WTC11 (cell line): ENCODE measurements around the gene CHRNB4. TPM values are rescaled to one million over a fixed set of nuclear protein-coding genes. Genes with fewer than 3 reads are reported as not detected.

ENCODE experiments used
- ATAC-seq: fragments of 200-7000 bp; cut with Tn5 transposase; 2 replicates; pipeline ENCODE4 v1.10.0; 2021; ENCODE audit warnings: mild to moderate bottlenecking, moderate library complexity
- CTCF ChIA-PET: fragments of 300-600 bp; sonication (Branson Sonifier 250); formaldehyde crosslinking; loops from one replicate; lab custom pipeline; 2021; ENCODE audit warnings: antibody characterized with exemption; lab: Charles Lee
- POLR2A ChIA-PET: fragments of 350-600 bp; sonication (Branson Sonifier 250); formaldehyde crosslinking; loops from one replicate; lab custom pipeline; 2021; ENCODE audit warnings: antibody characterized with exemption; lab: Charles Lee
- DNase-seq: peaks from one replicate; pipeline ENCODE4 v3.0.0; 2021; ENCODE audit warnings: low spot score
- H3K27ac Mint-ChIP-seq: 2 replicates; pipeline ENCODE4 v1.8.0; 2021; ENCODE audit warnings: mixed read lengths
- H3K27me3 Mint-ChIP-seq: 2 replicates; pipeline ENCODE4 v1.8.0; 2021; ENCODE audit warnings: low read depth, mild to moderate bottlenecking, moderate library complexity, mixed read lengths
- H3K36me3 Mint-ChIP-seq: 2 replicates; pipeline ENCODE4 v1.8.0; 2021; ENCODE audit warnings: mixed read lengths
- H3K4me1 Mint-ChIP-seq: 2 replicates; pipeline ENCODE4 v1.8.0; 2022; ENCODE audit warnings: mixed read lengths
- H3K4me3 Mint-ChIP-seq: 2 replicates; pipeline ENCODE4 v1.8.0; 2021; ENCODE audit warnings: mild to moderate bottlenecking, moderate library complexity, mixed read lengths
- H3K9me3 Mint-ChIP-seq: 2 replicates; pipeline ENCODE4 v1.8.0; 2021; ENCODE audit warnings: mixed read lengths
- ATF2 ChIP-seq: sonication (generic); formaldehyde crosslinking; IDR thresholded peaks from 2 replicates; pipeline ENCODE4 v1.8.1; 2022; ENCODE audit warnings: low read depth, missing genetic modification reagents, borderline replicate concordance
- CDX4 ChIP-seq: fragments of 250-450 bp; sonication (Bioruptor Pico); IDR thresholded peaks from 2 replicates; pipeline ENCODE4 v1.9.0; 2021; ENCODE audit warnings: moderate library complexity, mild to moderate bottlenecking, inconsistent platforms, borderline replicate concordance
- ESRRA ChIP-seq: sonication (generic); formaldehyde crosslinking; IDR thresholded peaks from 2 replicates; pipeline ENCODE4 v1.8.1; 2022; ENCODE audit warnings: mild to moderate bottlenecking, missing genetic modification reagents, borderline replicate concordance
- GTF2I ChIP-seq: fragments of 250-450 bp; sonication (Bioruptor Pico); conservative IDR thresholded peaks from 2 replicates; pipeline ENCODE4 v1.4.0; 2021; ENCODE audit warnings: mild to moderate bottlenecking
- JAZF1 ChIP-seq: fragments of 250-450 bp; sonication (Bioruptor Pico); IDR thresholded peaks from 2 replicates; pipeline ENCODE4 v1.9.0; 2021; ENCODE audit warnings: moderate library complexity, mild to moderate bottlenecking, inconsistent platforms
- MLX ChIP-seq: sonication (generic); formaldehyde crosslinking; IDR thresholded peaks from 2 replicates; pipeline ENCODE4 v1.8.1; 2023; ENCODE audit warnings: mild to moderate bottlenecking, missing genetic modification reagents, moderate library complexity
- NR2C2 ChIP-seq: sonication (generic); formaldehyde crosslinking; IDR thresholded peaks from 2 replicates; pipeline ENCODE4 v1.8.0; 2022; ENCODE audit warnings: mild to moderate bottlenecking, missing genetic modification reagents
- NR3C1 ChIP-seq: sonication (generic); formaldehyde crosslinking; conservative IDR thresholded peaks from 2 replicates; pipeline ENCODE4 v1.8.1; 2023; ENCODE audit warnings: low read depth, mild to moderate bottlenecking, missing genetic modification reagents
- ZNF121 ChIP-seq: sonication (generic); formaldehyde crosslinking; IDR thresholded peaks from 2 replicates; pipeline ENCODE4 v1.8.0; 2023; ENCODE audit warnings: missing genetic modification reagents
- total RNA-seq: library from RNA; stranded (reverse); gene quantifications from 3 replicates; pipeline ENCODE4 v1.2.3, GENCODE V29; 2021
- TF ChIP-seq, protein P1 (sequence below): fragments of 250-450 bp; sonication (Bioruptor Pico); IDR thresholded peaks from 2 replicates; pipeline ENCODE4 v1.9.0; 2021; ENCODE audit warnings: mild to moderate bottlenecking
- TF ChIP-seq, protein P2 (sequence below): sonication (generic); formaldehyde crosslinking; IDR thresholded peaks from 2 replicates; pipeline ENCODE4 v1.8.1; 2022; ENCODE audit warnings: missing genetic modification reagents, borderline replicate concordance
- TF ChIP-seq, protein P3 (sequence below): sonication (generic); formaldehyde crosslinking; conservative IDR thresholded peaks from 2 replicates; pipeline ENCODE4 v1.8.1; 2023; ENCODE audit warnings: mild to moderate bottlenecking, low read depth, missing genetic modification reagents, moderate library complexity

The CHRNB4 gene
- total RNA-seq, 1 experiment from 2014 or later = 10.1 TPM

GRCh38 chr15:78625606-78626280, 15.3 kb downstream of the CHRNB4 start:
- Mint-ChIP-seq H3K9me3 (no peaks in the 10 kb centered on the region), H3K4me1 (peaks cover 6% of the 10 kb centered on the region), H3K36me3 (peaks cover 9% of the 10 kb centered on the region), H3K27ac (no peak overlapping the region), H3K27me3 (peaks cover 27% of the 10 kb centered on the region), H3K4me3 (no peak overlapping the region)
- TF ChIP-seq ESRRA (CRISPR knock-in tag) = no peak
- no peak for TF ChIP-seq JAZF1
- no peak for TF ChIP-seq NR3C1
- no peak for TF ChIP-seq MLX (CRISPR knock-in tag)
- TF ChIP-seq ATF2 (CRISPR knock-in tag) = no peak
- no peak for TF ChIP-seq ZNF121 (CRISPR knock-in tag)
- TF ChIP-seq, protein P1, sequence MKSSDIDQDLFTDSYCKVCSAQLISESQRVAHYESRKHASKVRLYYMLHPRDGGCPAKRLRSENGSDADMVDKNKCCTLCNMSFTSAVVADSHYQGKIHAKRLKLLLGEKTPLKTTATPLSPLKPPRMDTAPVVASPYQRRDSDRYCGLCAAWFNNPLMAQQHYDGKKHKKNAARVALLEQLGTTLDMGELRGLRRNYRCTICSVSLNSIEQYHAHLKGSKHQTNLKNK (CRISPR knock-in tag) = no peak
- ChIA-PET POLR2A (interaction anchor here (0.6 kb wide), 1 partner anchor 997 kb away, joined by 3 read pairs; no protein-coding TSS in a partner anchor), CTCF (interaction anchor here (1.1 kb wide), 1 partner anchor 49 kb away, joined by 4 read pairs; no protein-coding TSS in a partner anchor)
- no peak for DNase-seq
- no peak for ATAC-seq

DNA sequence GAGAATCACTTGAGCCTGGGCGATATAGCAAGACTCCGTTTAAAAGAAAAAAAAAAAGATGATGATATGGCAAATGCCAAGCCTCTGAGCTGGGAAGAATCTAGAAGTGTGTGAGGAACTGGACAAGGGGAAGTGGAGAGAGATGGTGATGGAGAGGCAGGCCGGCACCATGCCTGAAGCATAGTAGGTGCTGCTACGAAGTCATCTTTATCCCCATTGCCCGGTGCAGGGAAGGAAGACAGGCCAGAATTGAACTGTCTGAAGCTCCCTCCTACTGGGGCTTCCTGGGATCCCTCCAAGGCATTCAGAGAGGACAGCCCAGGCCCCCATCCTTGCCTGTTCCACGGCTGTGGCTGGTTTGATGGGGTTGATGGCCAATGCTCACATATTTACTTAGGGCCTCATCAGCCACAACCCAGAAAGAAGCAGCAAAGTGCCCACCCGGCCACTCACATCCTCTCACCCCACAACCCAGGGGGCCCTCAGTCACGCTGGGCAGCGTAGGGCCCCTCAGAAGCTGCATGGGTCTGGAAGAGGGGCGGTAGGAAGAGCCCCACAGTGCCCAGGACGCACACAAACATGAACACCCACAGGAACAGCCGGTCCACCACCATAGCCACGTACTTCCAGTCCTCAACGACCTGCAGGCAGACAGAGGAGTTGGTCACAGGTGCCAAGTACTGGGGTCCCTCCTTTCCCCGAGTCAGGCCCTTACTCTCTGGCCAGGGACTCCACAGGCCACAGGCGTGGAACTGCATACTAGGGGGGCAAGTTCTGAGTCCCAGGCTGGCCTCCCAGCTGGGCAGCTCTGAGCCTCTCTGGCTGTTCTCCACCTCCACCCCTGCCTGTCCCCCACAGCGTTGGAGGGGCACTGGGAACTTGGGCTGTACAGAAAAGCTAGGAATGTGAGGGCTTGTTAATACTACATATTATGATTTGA, 16.1 kb downstream of the CHRNB4 start:
- no peak for TF ChIP-seq GTF2I (CRISPR knock-in tag)
- TF ChIP-seq, protein P2, sequence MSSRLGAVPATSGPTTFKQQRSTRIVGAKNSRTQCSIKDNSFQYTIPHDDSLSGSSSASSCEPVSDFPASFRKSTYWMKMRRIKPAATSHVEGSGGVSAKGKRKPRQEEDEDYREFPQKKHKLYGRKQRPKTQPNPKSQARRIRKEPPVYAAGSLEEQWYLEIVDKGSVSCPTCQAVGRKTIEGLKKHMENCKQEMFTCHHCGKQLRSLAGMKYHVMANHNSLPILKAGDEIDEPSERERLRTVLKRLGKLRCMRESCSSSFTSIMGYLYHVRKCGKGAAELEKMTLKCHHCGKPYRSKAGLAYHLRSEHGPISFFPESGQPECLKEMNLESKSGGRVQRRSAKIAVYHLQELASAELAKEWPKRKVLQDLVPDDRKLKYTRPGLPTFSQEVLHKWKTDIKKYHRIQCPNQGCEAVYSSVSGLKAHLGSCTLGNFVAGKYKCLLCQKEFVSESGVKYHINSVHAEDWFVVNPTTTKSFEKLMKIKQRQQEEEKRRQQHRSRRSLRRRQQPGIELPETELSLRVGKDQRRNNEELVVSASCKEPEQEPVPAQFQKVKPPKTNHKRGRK (CRISPR knock-in tag) = no peak
- TF ChIP-seq NR2C2 (CRISPR knock-in tag) = no peak
- no peak for TF ChIP-seq CDX4
- TF ChIP-seq, protein P3, sequence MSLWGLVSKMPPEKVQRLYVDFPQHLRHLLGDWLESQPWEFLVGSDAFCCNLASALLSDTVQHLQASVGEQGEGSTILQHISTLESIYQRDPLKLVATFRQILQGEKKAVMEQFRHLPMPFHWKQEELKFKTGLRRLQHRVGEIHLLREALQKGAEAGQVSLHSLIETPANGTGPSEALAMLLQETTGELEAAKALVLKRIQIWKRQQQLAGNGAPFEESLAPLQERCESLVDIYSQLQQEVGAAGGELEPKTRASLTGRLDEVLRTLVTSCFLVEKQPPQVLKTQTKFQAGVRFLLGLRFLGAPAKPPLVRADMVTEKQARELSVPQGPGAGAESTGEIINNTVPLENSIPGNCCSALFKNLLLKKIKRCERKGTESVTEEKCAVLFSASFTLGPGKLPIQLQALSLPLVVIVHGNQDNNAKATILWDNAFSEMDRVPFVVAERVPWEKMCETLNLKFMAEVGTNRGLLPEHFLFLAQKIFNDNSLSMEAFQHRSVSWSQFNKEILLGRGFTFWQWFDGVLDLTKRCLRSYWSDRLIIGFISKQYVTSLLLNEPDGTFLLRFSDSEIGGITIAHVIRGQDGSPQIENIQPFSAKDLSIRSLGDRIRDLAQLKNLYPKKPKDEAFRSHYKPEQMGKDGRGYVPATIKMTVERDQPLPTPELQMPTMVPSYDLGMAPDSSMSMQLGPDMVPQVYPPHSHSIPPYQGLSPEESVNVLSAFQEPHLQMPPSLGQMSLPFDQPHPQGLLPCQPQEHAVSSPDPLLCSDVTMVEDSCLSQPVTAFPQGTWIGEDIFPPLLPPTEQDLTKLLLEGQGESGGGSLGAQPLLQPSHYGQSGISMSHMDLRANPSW (CRISPR knock-in tag) = no peak
- DNase-seq (no peak), ATAC-seq (no peak)
- ChIA-PET CTCF (interaction anchor here (1.0 to 1.1 kb wide), 3 partner anchors 48 to 115 kb away, joined by 3 to 4 read pairs (median 3); no protein-coding TSS in a partner anchor), POLR2A (no interaction called here)
- peaks cover 31% of the 10 kb centered on the region for H3K27me3 Mint-ChIP-seq
- H3K4me1 Mint-ChIP-seq = peaks cover 6% of the 10 kb centered on the region
- no peaks in the 10 kb centered on the region for H3K9me3 Mint-ChIP-seq
- no peak overlapping the region for H3K4me3 Mint-ChIP-seq
- peaks cover 9% of the 10 kb centered on the region for H3K36me3 Mint-ChIP-seq
- H3K27ac Mint-ChIP-seq = no peak overlapping the region
